Measurements from ENCODE around the gene SRRM4.

Gene SRRM4

GRCh38 chr12:119178544-119179334 lies 197.4 kb downstream of the SRRM4 start, which contains the start of gene HSPB8:
Gene HSPB8 (plus strand): TSS chr12:119178931. CDS start chr12:119179313, 382 bp downstream.
- no peak within 1 kb of the TSS for H3K9ac ChIP-seq (ENCODE audit: low read length)
- H3K9me3 ChIP-seq (ENCODE audit: low read length), result no peaks in the 10 kb centered on the region
- no peaks in the 10 kb centered on the region for H3K4me1 ChIP-seq (ENCODE audit: insufficient read depth, low read length, severe bottlenecking)
- H3K4me2 ChIP-seq (ENCODE audit: low read length), result no peak within 1 kb of the TSS
- no peak within 1 kb of the TSS for H3K27ac ChIP-seq (ENCODE audit: low read depth, low read length, poor library complexity, severe bottlenecking)
- H4K20me1 ChIP-seq (ENCODE audit: insufficient read depth, low read length), result no peaks in the 10 kb centered on the region
- H3K4me3 ChIP-seq (ENCODE audit: low read depth, low read length, poor library complexity, severe bottlenecking), result no peak within 1 kb of the TSS
- no peaks in the 10 kb centered on the region for H3K9me2 ChIP-seq (ENCODE audit: low read depth, low read length)
- TF ChIP-seq EZH2 (IDR thresholded peaks at IDR 0.05; ENCODE audit: borderline replicate concordance, low read length) (no peak), CTCF (IDR thresholded peaks at IDR 0.05; ENCODE audit: low read length) (no peak)
- H3K79me2 ChIP-seq (ENCODE audit: insufficient read depth, low read length), result no peaks in the 10 kb centered on the region
- no peaks in the 10 kb centered on the region for H3K36me3 ChIP-seq (ENCODE audit: insufficient read depth, low read length)
- H3K27me3 ChIP-seq (ENCODE audit: insufficient read depth, low read length), result no peaks in the 10 kb centered on the region
- H2AFZ ChIP-seq (ENCODE audit: low read length), result no peak within 1 kb of the TSS
- H3F3A ChIP-seq (ENCODE audit: insufficient read depth, low read length), result no peaks in the 10 kb centered on the region

GRCh38 chr12:119179335-119180021 lies 198.1 kb downstream of the SRRM4 start:
- Histone ChIP-seq H3K9me2 (ENCODE audit: low read depth, low read length) (no peaks in the 10 kb centered on the region), H3K4me2 (ENCODE audit: low read length) (no peak overlapping the region), H3K36me3 (ENCODE audit: insufficient read depth, low read length) (no peaks in the 10 kb centered on the region), H3K9ac (ENCODE audit: low read length) (no peak overlapping the region), H3F3A (ENCODE audit: insufficient read depth, low read length) (no peaks in the 10 kb centered on the region), H3K79me2 (ENCODE audit: insufficient read depth, low read length) (no peaks in the 10 kb centered on the region), H3K4me3 (ENCODE audit: low read depth, low read length, poor library complexity, severe bottlenecking) (no peak overlapping the region), H3K9me3 (ENCODE audit: low read length) (no peaks in the 10 kb centered on the region), H3K4me1 (ENCODE audit: insufficient read depth, low read length, severe bottlenecking) (no peaks in the 10 kb centered on the region), H4K20me1 (ENCODE audit: insufficient read depth, low read length) (no peaks in the 10 kb centered on the region), H3K27ac (ENCODE audit: low read depth, low read length, poor library complexity, severe bottlenecking) (no peak overlapping the region), H2AFZ (ENCODE audit: low read length) (no peak overlapping the region), H3K27me3 (ENCODE audit: insufficient read depth, low read length) (no peaks in the 10 kb centered on the region)
- TF ChIP-seq EZH2 (IDR thresholded peaks at IDR 0.05; ENCODE audit: borderline replicate concordance, low read length), result no peak

GRCh38 chr12:119180380-119181040 lies 199.2 kb downstream of the SRRM4 start:
- Histone ChIP-seq H3K9me2 (ENCODE audit: low read depth, low read length) (no peaks in the 10 kb centered on the region), H3K9ac (ENCODE audit: low read length) (no peak overlapping the region), H4K20me1 (ENCODE audit: insufficient read depth, low read length) (no peaks in the 10 kb centered on the region), H3K27ac (ENCODE audit: low read depth, low read length, poor library complexity, severe bottlenecking) (no peak overlapping the region), H3F3A (ENCODE audit: insufficient read depth, low read length) (no peaks in the 10 kb centered on the region), H3K9me3 (ENCODE audit: low read length) (no peaks in the 10 kb centered on the region), H3K27me3 (ENCODE audit: insufficient read depth, low read length) (no peaks in the 10 kb centered on the region), H3K36me3 (ENCODE audit: insufficient read depth, low read length) (no peaks in the 10 kb centered on the region), H2AFZ (ENCODE audit: low read length) (no peak overlapping the region), H3K79me2 (ENCODE audit: insufficient read depth, low read length) (no peaks in the 10 kb centered on the region), H3K4me1 (ENCODE audit: insufficient read depth, low read length, severe bottlenecking) (no peaks in the 10 kb centered on the region), H3K4me2 (ENCODE audit: low read length) (no peak overlapping the region), H3K4me3 (ENCODE audit: low read depth, low read length, poor library complexity, severe bottlenecking) (no peak overlapping the region)
- no peak for TF ChIP-seq CTCF (IDR thresholded peaks at IDR 0.05; ENCODE audit: low read length)

Data from OCI-LY1 (cell line).